Panc1 (cell line): Measurements from ENCODE around the gene CCHCR1.

Experiments
- CTCF ChIP-seq: fragments of 450-650 bp; IDR thresholded peaks from 2 replicates; pipeline ENCODE4 v1.5.1; 2017; ENCODE audit warnings: mild to moderate bottlenecking
- POLR2AphosphoS5 ChIP-seq: IDR thresholded peaks from 2 replicates; pipeline ENCODE4 v1.6.1; 2012; ENCODE audit warnings: mild to moderate bottlenecking, low read depth, low read length, moderate library complexity
- REST ChIP-seq, 2 experiments: IDR thresholded peaks; 2 replicates each; pipeline ENCODE4 v1.6.1; 2011 to 2012; ENCODE audit warnings: low read depth in 2 of 2, control low read depth in 1 of 2, low read length in 1 of 2, mild to moderate bottlenecking in 1 of 2, moderate library complexity in 1 of 2; ENCODE audit not compliant: insufficient read depth in 1 of 2

DNA sequence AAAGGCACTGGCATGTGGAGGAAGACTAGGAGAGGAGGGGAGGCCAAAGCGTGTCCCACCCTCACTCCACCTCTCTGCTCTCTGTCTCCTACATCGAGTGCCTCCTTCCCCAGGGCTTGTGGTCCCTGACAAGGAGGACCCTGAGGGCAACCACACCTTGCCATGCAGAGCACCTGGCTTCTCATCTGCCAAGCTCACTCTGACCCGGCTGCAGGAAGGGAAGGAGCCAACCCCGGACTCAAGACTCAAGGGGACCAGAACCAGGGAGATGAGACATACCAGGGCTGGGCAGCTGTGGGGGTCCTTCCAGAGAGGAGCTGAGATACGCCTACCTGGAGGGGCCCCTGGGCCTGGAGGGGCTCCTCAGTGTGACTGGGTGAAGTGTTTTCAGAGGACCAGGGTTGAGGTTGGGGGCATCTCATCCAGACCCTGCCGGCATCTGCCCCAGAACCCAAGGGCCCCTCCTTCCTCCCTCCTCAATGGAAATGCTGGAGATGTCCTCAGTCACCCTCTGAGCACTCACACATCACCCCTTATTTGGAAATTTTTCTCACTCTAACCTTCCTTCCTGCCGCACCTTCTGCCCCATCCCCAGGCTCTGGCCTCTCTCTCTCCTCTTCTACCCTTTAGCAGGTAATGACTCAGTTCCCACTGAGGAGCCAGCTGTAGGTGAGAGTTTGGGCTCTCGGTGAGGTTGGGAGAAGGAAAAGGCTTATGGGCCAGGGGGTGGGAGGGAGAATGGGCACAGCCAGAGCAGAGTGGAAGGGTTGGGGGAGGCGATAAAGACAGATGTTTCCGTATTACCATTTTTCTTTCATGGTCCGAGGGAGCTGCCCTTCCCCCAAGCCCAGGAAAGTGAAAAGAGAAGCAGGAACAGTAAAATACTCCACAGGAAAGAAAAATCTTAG lies 44.9 kb upstream of the CCHCR1 start:
- no peak for TF ChIP-seq CTCF
- no peak; the same call in 1 of the 2 replicates for TF ChIP-seq POLR2AphosphoS5
- no peak for TF ChIP-seq REST (IDR thresholded peaks at IDR 0.05; ENCODE audit: insufficient read depth in 1 of 2, low read depth in 2 of 2, low read length in 1 of 2)
